ENCODE data around the gene KCNG1. TPM values are rescaled to one million over a fixed set of nuclear protein-coding genes. Genes with fewer than 3 reads are reported as not detected.
A peak's percentile ranks its signal among the peaks of the same experiment; 100 is the strongest.

The KCNG1 gene
- total and polyA plus RNA-seq, 2 donors (not counting 1 experiment from before 2014, with no cell fraction given) = 16.9 to 57.7 TPM

- ATAC-seq (ENCODE audit: low read depth) (no peak), DNase-seq (no peak)
- peak overlapping the region; percentile 91 for H3K9ac ChIP-seq (ENCODE audit: low read length)
- TF ChIP-seq EZH2 (IDR thresholded peaks at IDR 0.05; ENCODE audit: borderline replicate concordance, insufficient read depth, low read depth, low read length, poor library complexity, severe bottlenecking) (no peak), CTCF (IDR thresholded peaks at IDR 0.05) (no peak)
- Mint-ChIP-seq H3K4me3 (peak overlapping the region; percentile 98), H3K9me3 (ENCODE audit: insufficient read depth) (no peaks in the 10 kb centered on the region), H3K27ac (peak overlapping the region; percentile 99), H3K4me1 (peaks cover 40% of the 10 kb centered on the region), H3K27me3 (no peaks in the 10 kb centered on the region)
- H3K4me2 ChIP-seq (replicated peaks; ENCODE audit: low read depth, low read length, poor library complexity, severe bottlenecking) = peak overlapping the region; percentile 84
- no peaks in the 10 kb centered on the region for H3K9me3 ChIP-seq (ENCODE audit: control extremely low read depth in 1 of 3, control insufficient read depth in 2 of 3, insufficient read depth in 1 of 3, low read length in 2 of 3)
- POLR2A ChIA-PET = interaction anchor here (0.5 to 2.1 kb wide), 4 partner anchors 26 to 167 kb away, joined by 3 to 30 read pairs (median 10); partner anchors contain the start of genes ADNP and BCAS4
- H3K36me3 ChIP-seq (replicated peaks in 1 of 2; ENCODE audit: control extremely low read depth in 1 of 2, control insufficient read depth in 1 of 2, extremely low read depth in 1 of 2, insufficient read depth in 2 of 2, low read length in 1 of 2) = peaks cover 3 to 25% of the 10 kb centered on the region in 2 experiments
- peak overlapping the region in 1 of 2 donors; percentile 99 for H3K27ac ChIP-seq (ENCODE audit: low read length in 2 of 2)
- no peak overlapping the region for H2AFZ ChIP-seq (ENCODE audit: insufficient read depth, low read depth, low read length, poor library complexity, severe bottlenecking)
- peak overlapping the region; percentile 78 to 99 (median 86) for H3K4me3 ChIP-seq (ENCODE audit: control extremely low read depth in 1 of 5, extremely low read depth in 1 of 5, insufficient read depth in 1 of 5, low read depth in 2 of 5, low read length in 4 of 5)
- WGBS (ENCODE audit: insufficient coverage) = no CpG with 5 or more reads among the region's 7 CpGs
- CTCF ChIA-PET = interaction anchor here (1.2 to 3.0 kb wide), 3 partner anchors 25 to 162 kb away, joined by 3 to 36 read pairs (median 31); partner anchors contain the start of genes ADNP and BCAS4
- H3K27me3 ChIP-seq (replicated peaks in 1 of 4; ENCODE audit: control extremely low read depth in 1 of 4, control insufficient read depth in 3 of 4, insufficient read depth in 4 of 4, low read length in 3 of 4) = no peaks in the 10 kb centered on the region
- H3K79me2 ChIP-seq (ENCODE audit: control insufficient read depth, insufficient read depth, low read length) = peaks cover 80% of the 10 kb centered on the region
- peaks cover 19% of the 10 kb centered on the region for H4K20me1 ChIP-seq (ENCODE audit: control insufficient read depth, insufficient read depth, low read length, poor library complexity, severe bottlenecking)
- intact Hi-C loops (cut with micrococcal nuclease) = no loop called here
- H3K4me1 ChIP-seq (ENCODE audit: control insufficient read depth in 2 of 2, insufficient read depth in 2 of 2, low read length in 2 of 2) = peaks cover 24 to 26% of the 10 kb centered on the region in 2 donors
Measured at GRCh38 chr20:50957276-50957675, 65.6 kb downstream of the KCNG1 start.

GRCh38 chr20:50953821-50954220 lies 69.1 kb downstream of the KCNG1 start:
- CTCF ChIA-PET = no interaction called here
- POLR2A ChIA-PET = no interaction called here
- peaks cover 14% of the 10 kb centered on the region in 2 donors for H3K4me1 ChIP-seq (ENCODE audit: control insufficient read depth in 2 of 2, insufficient read depth in 2 of 2, low read length in 2 of 2)

More at GRCh38 chr20:50953821-50954220, 69.1 kb downstream of the KCNG1 start:
- no peak overlapping the region for H2AFZ ChIP-seq (ENCODE audit: insufficient read depth, low read depth, low read length, poor library complexity, severe bottlenecking)
- Mint-ChIP-seq H3K4me3 (no peak overlapping the region), H3K27ac (no peak overlapping the region), H3K27me3 (no peaks in the 10 kb centered on the region), H3K9me3 (ENCODE audit: insufficient read depth) (no peaks in the 10 kb centered on the region), H3K4me1 (peaks cover 24% of the 10 kb centered on the region)
- H3K4me2 ChIP-seq (replicated peaks; ENCODE audit: low read depth, low read length, poor library complexity, severe bottlenecking) = no peak overlapping the region
- ATAC-seq (ENCODE audit: low read depth) (no peak), DNase-seq (no peak)
- H3K36me3 ChIP-seq (replicated peaks in 1 of 2; ENCODE audit: control extremely low read depth in 1 of 2, control insufficient read depth in 1 of 2, extremely low read depth in 1 of 2, insufficient read depth in 2 of 2, low read length in 1 of 2) = peaks cover 8 to 51% of the 10 kb centered on the region in 2 experiments
- no peak overlapping the region for H3K27ac ChIP-seq (ENCODE audit: low read length in 2 of 2)
- no peak overlapping the region for H3K9ac ChIP-seq (ENCODE audit: low read length)
- no peaks in the 10 kb centered on the region for H3K27me3 ChIP-seq (replicated peaks in 1 of 4; ENCODE audit: control extremely low read depth in 1 of 4, control insufficient read depth in 3 of 4, insufficient read depth in 4 of 4, low read length in 3 of 4)
- no peak overlapping the region for H3K4me3 ChIP-seq (ENCODE audit: control extremely low read depth in 1 of 5, extremely low read depth in 1 of 5, insufficient read depth in 1 of 5, low read depth in 2 of 5, low read length in 4 of 5)
- H4K20me1 ChIP-seq (ENCODE audit: control insufficient read depth, insufficient read depth, low read length, poor library complexity, severe bottlenecking) = peaks cover 30% of the 10 kb centered on the region
- intact Hi-C loops (cut with micrococcal nuclease) = no loop called here
- H3K79me2 ChIP-seq (ENCODE audit: control insufficient read depth, insufficient read depth, low read length) = peaks cover 81% of the 10 kb centered on the region
- no peaks in the 10 kb centered on the region for H3K9me3 ChIP-seq (ENCODE audit: control extremely low read depth in 1 of 3, control insufficient read depth in 2 of 3, insufficient read depth in 1 of 3, low read length in 2 of 3)
- no peak for TF ChIP-seq EZH2 (IDR thresholded peaks at IDR 0.05; ENCODE audit: borderline replicate concordance, insufficient read depth, low read depth, low read length, poor library complexity, severe bottlenecking)
- no peak for TF ChIP-seq CTCF (IDR thresholded peaks at IDR 0.05)

Other genes starting within 250 kb of the KCNG1 start
- 88.2 and 91.0 TPM in 2 replicates for gene BCAS4, start 228.0 kb downstream of the KCNG1 start, total RNA-seq
- gene BCAS4, start 228.0 kb downstream of the KCNG1 start, polyA plus RNA-seq = 38.3 and 44.8 TPM in 2 replicates
- gene ADNP, start 91.7 kb downstream of the KCNG1 start, total RNA-seq = 92.7 and 94.8 TPM in 2 replicates
- gene ADNP, start 91.7 kb downstream of the KCNG1 start, polyA plus RNA-seq = 20.4 and 21.8 TPM in 2 replicates
- 35.2 and 37.5 TPM in 2 replicates for gene DPM1, start 64.6 kb downstream of the KCNG1 start, total RNA-seq
- 13.4 and 48.0 TPM in 2 replicates for gene DPM1, start 64.6 kb downstream of the KCNG1 start, polyA plus RNA-seq
- gene MOCS3, start 64.3 kb downstream of the KCNG1 start, total RNA-seq = 7.6 and 7.9 TPM in 2 replicates
- 0.91 and 1.0 TPM in 2 replicates for gene MOCS3, start 64.3 kb downstream of the KCNG1 start, polyA plus RNA-seq